HG02759 (cell line): Measurements from ENCODE around the gene JMJD1C.

Experiments used
- ATAC-seq: cut with Tn5 transposase; IDR thresholded peaks from one replicate; pipeline ENCODE4 v1.9.1; 2021; ENCODE audit warnings: mild to moderate bottlenecking, moderate library complexity; ENCODE audit not compliant: unreplicated experiment

Gene JMJD1C

GRCh38 chr10:63228237-63228636 is 237.5 kb downstream of the JMJD1C start:
- no peak for ATAC-seq

- ATAC-seq: no peak
Measured at GRCh38 chr10:63227207-63227895, 238.4 kb downstream of the JMJD1C start.

GRCh38 chr10:63224241-63224640 is 241.5 kb downstream of the JMJD1C start:
- no peak for ATAC-seq

- ATAC-seq: no peak
Measured at GRCh38 chr10:63221950-63222349, 243.8 kb downstream of the JMJD1C start.

GRCh38 chr10:63219749-63220148 is 246.0 kb downstream of the JMJD1C start:
- no peak for ATAC-seq

- ATAC-seq: peak; percentile 86
Measured at GRCh38 chr10:63217120-63217605, 248.6 kb downstream of the JMJD1C start.

- no peak for ATAC-seq
Measured at GRCh38 chr10:63214571-63214970, 251.2 kb downstream of the JMJD1C start.

- no peak for ATAC-seq
Measured at GRCh38 chr10:63213489-63213888, 252.3 kb downstream of the JMJD1C start.

GRCh38 chr10:63210611-63211196 is 255.1 kb downstream of the JMJD1C start:
- ATAC-seq: peak; percentile 53

- no peak for ATAC-seq
Measured at GRCh38 chr10:63209705-63210104, 256.1 kb downstream of the JMJD1C start.

- ATAC-seq: no peak
Measured at GRCh38 chr10:63208986-63209385, 256.8 kb downstream of the JMJD1C start.

GRCh38 chr10:63206997-63207811 is 258.6 kb downstream of the JMJD1C start:
- peak; percentile 35 for ATAC-seq

- no peak for ATAC-seq
Measured at GRCh38 chr10:63206576-63206975, 259.2 kb downstream of the JMJD1C start.

GRCh38 chr10:63205421-63205820 is 260.4 kb downstream of the JMJD1C start:
- ATAC-seq: peak; percentile 17

- ATAC-seq: peak; percentile 59
Measured at GRCh38 chr10:63204667-63205391, 260.9 kb downstream of the JMJD1C start.

- ATAC-seq: no peak
Measured at GRCh38 chr10:63201118-63201517, 264.7 kb downstream of the JMJD1C start.

GRCh38 chr10:63200431-63200830 is 265.3 kb downstream of the JMJD1C start:
- no peak for ATAC-seq

- ATAC-seq: no peak
Measured at GRCh38 chr10:63199716-63200115, 266.1 kb downstream of the JMJD1C start.

GRCh38 chr10:63197344-63198092 is 268.3 kb downstream of the JMJD1C start:
- no peak for ATAC-seq

GRCh38 chr10:63192826-63193225 is 273.0 kb downstream of the JMJD1C start:
- no peak for ATAC-seq
